ENCODE data around the gene SNX25. TPM values are rescaled to one million over a fixed set of nuclear protein-coding genes. Genes with fewer than 3 reads are reported as not detected.
"Not testable (repeated sequence)": the region's sequence is repeated elsewhere in the genome, so short reads cannot be mapped to it uniquely, and the experiment has no call there.

Gene SNX25
- total RNA-seq, 1 donor from 2014 or later: 13.9 TPM

GRCh38 chr4:185257086-185257485 lies 47.7 kb downstream of the SNX25 start:
- Mint-ChIP-seq H3K9me3 (ENCODE audit: low read depth) (no peaks in the 10 kb centered on the region), H3K4me3 (ENCODE audit: low read depth) (no peak overlapping the region), H3K27ac (no peak overlapping the region), H3K27me3 (peaks cover 27% of the 10 kb centered on the region), H3K4me1 (ENCODE audit: low read depth) (peaks cover 27% of the 10 kb centered on the region), H3K36me3 (ENCODE audit: insufficient read depth) (peaks cover 6% of the 10 kb centered on the region)
- TF ChIP-seq, protein P1, sequence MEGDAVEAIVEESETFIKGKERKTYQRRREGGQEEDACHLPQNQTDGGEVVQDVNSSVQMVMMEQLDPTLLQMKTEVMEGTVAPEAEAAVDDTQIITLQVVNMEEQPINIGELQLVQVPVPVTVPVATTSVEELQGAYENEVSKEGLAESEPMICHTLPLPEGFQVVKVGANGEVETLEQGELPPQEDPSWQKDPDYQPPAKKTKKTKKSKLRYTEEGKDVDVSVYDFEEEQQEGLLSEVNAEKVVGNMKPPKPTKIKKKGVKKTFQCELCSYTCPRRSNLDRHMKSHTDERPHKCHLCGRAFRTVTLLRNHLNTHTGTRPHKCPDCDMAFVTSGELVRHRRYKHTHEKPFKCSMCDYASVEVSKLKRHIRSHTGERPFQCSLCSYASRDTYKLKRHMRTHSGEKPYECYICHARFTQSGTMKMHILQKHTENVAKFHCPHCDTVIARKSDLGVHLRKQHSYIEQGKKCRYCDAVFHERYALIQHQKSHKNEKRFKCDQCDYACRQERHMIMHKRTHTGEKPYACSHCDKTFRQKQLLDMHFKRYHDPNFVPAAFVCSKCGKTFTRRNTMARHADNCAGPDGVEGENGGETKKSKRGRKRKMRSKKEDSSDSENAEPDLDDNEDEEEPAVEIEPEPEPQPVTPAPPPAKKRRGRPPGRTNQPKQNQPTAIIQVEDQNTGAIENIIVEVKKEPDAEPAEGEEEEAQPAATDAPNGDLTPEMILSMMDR (IDR thresholded peaks at IDR 0.05; ENCODE audit: unreplicated experiment): no peak
- no peak for DNase-seq (ENCODE audit: low spot score, unreplicated experiment)

GRCh38 chr4:185257694-185258093 lies 48.3 kb downstream of the SNX25 start:
- Mint-ChIP-seq H3K27ac (no peak overlapping the region), H3K27me3 (peaks cover 25% of the 10 kb centered on the region), H3K4me1 (ENCODE audit: low read depth) (peaks cover 30% of the 10 kb centered on the region), H3K4me3 (ENCODE audit: low read depth) (no peak overlapping the region), H3K36me3 (ENCODE audit: insufficient read depth) (peaks cover 5% of the 10 kb centered on the region), H3K9me3 (ENCODE audit: low read depth) (no peaks in the 10 kb centered on the region)
- no peak for DNase-seq (ENCODE audit: low spot score, unreplicated experiment)
- TF ChIP-seq, protein P1 (IDR thresholded peaks at IDR 0.05; ENCODE audit: unreplicated experiment): no peak

- not testable (repeated sequence) for H3K9me3 Mint-ChIP-seq (ENCODE audit: low read depth); H3K36me3 Mint-ChIP-seq (ENCODE audit: insufficient read depth); DNase-seq (ENCODE audit: low spot score, unreplicated experiment); H3K27ac Mint-ChIP-seq; H3K4me3 Mint-ChIP-seq (ENCODE audit: low read depth)
- H3K4me1 Mint-ChIP-seq (ENCODE audit: low read depth): peaks cover 30% of the 10 kb centered on the region
- H3K27me3 Mint-ChIP-seq: peaks cover 20% of the 10 kb centered on the region
Observed at GRCh38 chr4:185258741-185259140, 49.3 kb downstream of the SNX25 start.

DNA sequence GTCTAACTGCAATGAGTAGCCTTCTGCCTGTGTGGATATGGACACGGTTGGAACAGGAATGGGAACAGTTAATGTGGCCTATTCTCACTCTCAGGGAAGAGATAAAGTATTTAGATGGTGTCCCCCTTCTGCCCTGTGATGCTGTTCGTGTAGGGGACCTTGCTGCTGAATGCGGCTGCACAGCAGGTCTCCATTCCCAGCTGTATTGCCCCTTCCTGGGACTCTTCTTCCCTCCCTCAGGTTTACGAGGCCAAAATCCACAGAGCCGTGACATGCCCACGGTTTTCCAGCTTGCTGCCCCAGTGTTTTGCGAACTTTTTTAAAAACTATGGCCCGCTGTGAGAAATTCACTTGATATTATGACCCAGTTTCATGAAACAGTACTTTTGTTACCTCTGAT lies 50.3 kb downstream of the SNX25 start:
- DNase-seq (ENCODE audit: low spot score, unreplicated experiment): no peak
- Mint-ChIP-seq H3K4me3 (ENCODE audit: low read depth) (no peak overlapping the region), H3K36me3 (ENCODE audit: insufficient read depth) (no peaks in the 10 kb centered on the region), H3K4me1 (ENCODE audit: low read depth) (peaks cover 24% of the 10 kb centered on the region), H3K27ac (no peak overlapping the region), H3K27me3 (peaks cover 12% of the 10 kb centered on the region), H3K9me3 (ENCODE audit: low read depth) (no peaks in the 10 kb centered on the region)
- TF ChIP-seq, protein P1 (IDR thresholded peaks at IDR 0.05; ENCODE audit: unreplicated experiment): no peak

DNA sequence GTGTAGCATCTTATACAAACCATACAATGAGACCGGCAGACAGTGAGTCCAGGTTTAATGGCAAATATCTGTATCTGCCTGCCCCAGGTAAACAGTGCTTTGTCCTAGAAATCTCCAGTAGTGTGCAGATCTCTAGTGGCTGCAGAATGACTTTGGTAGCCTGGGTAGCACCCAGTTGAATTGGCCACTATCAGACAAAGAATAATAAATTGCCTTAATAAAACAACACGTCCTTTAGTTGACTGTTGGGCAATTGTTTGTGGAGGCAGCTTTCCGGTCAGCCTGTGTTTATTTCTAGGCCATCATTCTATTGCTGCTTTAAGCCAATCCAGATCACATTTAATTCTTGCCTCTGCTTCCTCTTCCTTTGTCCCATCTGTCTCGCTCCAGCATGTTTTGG lies 52.5 kb downstream of the SNX25 start:
- Mint-ChIP-seq H3K36me3 (ENCODE audit: insufficient read depth) (no peaks in the 10 kb centered on the region), H3K4me3 (ENCODE audit: low read depth) (no peak overlapping the region), H3K9me3 (ENCODE audit: low read depth) (no peaks in the 10 kb centered on the region), H3K27me3 (peaks cover 12% of the 10 kb centered on the region), H3K27ac (no peak overlapping the region), H3K4me1 (ENCODE audit: low read depth) (peaks cover 9% of the 10 kb centered on the region)
- no peak for DNase-seq (ENCODE audit: low spot score, unreplicated experiment)
- TF ChIP-seq, protein P1 (IDR thresholded peaks at IDR 0.05; ENCODE audit: unreplicated experiment): no peak

GRCh38 chr4:185263419-185263818 lies 54.0 kb downstream of the SNX25 start:
- DNase-seq (ENCODE audit: low spot score, unreplicated experiment): no peak
- no peak overlapping the region for H3K27ac Mint-ChIP-seq
- H3K9me3 Mint-ChIP-seq (ENCODE audit: low read depth): no peaks in the 10 kb centered on the region
- H3K4me3 Mint-ChIP-seq (ENCODE audit: low read depth): no peak overlapping the region
- peaks cover 10% of the 10 kb centered on the region for H3K27me3 Mint-ChIP-seq
- TF ChIP-seq, protein P1 (IDR thresholded peaks at IDR 0.05; ENCODE audit: unreplicated experiment): no peak
- H3K36me3 Mint-ChIP-seq (ENCODE audit: insufficient read depth): no peaks in the 10 kb centered on the region
- H3K4me1 Mint-ChIP-seq (ENCODE audit: low read depth): peaks cover 9% of the 10 kb centered on the region

Data from progenitor cell of endocrine pancreas (in vitro differentiated cells).